Measurements from ENCODE around the gene CSF3.

- TF ChIP-seq ZNF565 (CRISPR knock-in tag; conservative IDR thresholded peaks at IDR 0.05; ENCODE audit: low read depth) (no peak), ZNF70 (CRISPR knock-in tag; IDR thresholded peaks at IDR 0.05) (no peak), PPARA (CRISPR knock-in tag; IDR thresholded peaks at IDR 0.05; ENCODE audit: borderline replicate concordance) (no peak), ZNF8 (CRISPR knock-in tag; IDR thresholded peaks at IDR 0.05) (no peak), ARNTL (CRISPR knock-in tag; IDR thresholded peaks at IDR 0.05; ENCODE audit: borderline replicate concordance, low read depth) (no peak), ESRRG (CRISPR knock-in tag; IDR thresholded peaks at IDR 0.05) (no peak)
Measured at GRCh38 chr17:40033339-40033738, 18.1 kb downstream of the CSF3 start.

Data from SK-N-SH treated with all-trans-retinoic acid at 6 μM for 48 hours (cell line).